Activated CD4-positive, alpha-beta T cell treated with anti-CD3 and anti-CD28 coated beads, Interleukin-2, amount 50 U/mL, for 48 hours (primary cell): Measurements from ENCODE around the gene FAAH.
"Not testable (repeated sequence)": the region's sequence is repeated elsewhere in the genome, so short reads cannot be mapped to it uniquely, and the experiment has no call there.

Experiments
- DNase-seq, 2 experiments: peaks; one replicate each; pipeline ENCODE4 v3.0.0-alpha.2; 2020

Gene FAAH

DNA sequence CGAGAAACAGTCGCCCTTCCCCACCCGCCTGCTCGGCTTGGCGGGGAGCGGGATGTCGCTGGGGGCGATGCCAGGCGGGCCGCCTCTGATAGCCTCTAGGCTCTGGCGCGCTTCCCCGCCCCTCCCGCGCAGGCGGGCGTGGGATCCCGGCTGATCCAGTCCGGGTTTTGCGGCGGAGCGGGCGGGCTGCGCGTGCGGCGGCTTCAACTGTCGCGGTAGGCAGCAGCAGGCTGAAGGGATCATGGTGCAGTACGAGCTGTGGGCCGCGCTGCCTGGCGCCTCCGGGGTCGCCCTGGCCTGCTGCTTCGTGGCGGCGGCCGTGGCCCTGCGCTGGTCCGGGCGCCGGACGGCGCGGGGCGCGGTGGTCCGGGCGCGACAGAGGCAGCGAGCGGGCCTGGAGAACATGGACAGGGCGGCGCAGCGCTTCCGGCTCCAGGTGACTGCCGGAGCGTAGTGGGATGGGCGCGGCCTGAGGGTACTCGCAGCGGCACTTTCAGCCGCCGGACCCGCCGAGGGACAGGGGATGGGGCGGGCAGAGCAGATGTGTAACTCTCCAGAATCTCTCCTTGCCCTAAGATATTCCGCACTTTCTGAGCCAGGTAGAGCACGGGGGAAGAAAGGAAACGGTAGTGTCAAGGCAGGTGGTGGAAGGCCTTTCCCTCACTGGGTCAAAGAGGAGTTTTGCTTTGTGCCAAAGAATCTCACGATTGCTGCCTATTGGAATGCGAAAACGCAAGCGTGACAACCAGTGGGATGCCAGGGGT, at the start of gene FAAH:
TSS of gene FAAH (plus strand) at position 210 of the 764 bp plus-strand sequence. CDS start at position 242, 32 bp downstream.
- DNase-seq = peak; percentile 47 to 53

- no peak for DNase-seq
Measured at GRCh38 chr1:46344481-46344880, 49.6 kb upstream of the FAAH start.

DNA sequence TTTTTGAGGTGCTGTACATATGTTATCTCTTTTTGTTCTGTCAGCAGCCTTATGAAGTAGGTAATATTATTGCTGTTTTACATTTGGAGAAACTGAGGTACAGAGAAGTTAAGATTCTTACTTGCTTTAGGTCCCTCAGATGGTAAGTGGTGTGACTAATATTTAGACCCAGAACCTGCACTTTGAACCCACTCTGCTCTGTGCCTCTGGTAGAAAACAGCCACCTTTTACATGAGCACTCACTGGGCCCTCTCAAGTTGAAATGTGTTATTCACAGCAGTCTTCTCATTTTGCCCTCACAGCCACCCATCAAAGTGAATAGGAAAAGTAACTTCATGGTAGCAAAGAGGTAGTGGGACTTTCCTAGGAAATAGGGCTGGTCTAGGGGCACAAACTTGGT, 48.8 kb upstream of the FAAH start:
- no peak for DNase-seq

- no peak for DNase-seq
Measured at GRCh38 chr1:46352363-46352762, 41.8 kb upstream of the FAAH start.

- DNase-seq = not testable (repeated sequence)
Measured at GRCh38 chr1:46355920-46356319, 38.2 kb upstream of the FAAH start.

- no peak for DNase-seq
Measured at GRCh38 chr1:46362158-46362557, 32.0 kb upstream of the FAAH start.

- no peak for DNase-seq
Measured at GRCh38 chr1:46363121-46363520, 31.0 kb upstream of the FAAH start.

DNA sequence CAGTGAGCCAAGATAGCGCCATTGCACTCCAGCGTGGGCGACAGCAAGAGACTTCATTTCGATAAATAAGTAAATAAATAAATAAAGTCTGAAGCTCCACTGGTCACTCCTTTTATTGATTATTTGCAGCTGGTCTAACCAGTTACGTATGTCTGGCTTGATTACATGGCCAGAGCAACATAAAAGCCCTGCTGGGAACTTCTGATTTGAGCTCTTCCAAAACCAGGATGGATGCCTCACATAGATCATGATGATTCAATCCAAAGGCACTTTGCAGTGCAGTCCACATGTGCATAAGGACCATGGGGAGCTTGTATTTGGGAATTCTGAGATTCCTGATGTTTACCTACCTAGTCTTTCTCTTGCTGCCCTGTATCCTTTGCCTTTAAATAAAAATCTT, 29.5 kb upstream of the FAAH start:
- no peak for DNase-seq

DNA sequence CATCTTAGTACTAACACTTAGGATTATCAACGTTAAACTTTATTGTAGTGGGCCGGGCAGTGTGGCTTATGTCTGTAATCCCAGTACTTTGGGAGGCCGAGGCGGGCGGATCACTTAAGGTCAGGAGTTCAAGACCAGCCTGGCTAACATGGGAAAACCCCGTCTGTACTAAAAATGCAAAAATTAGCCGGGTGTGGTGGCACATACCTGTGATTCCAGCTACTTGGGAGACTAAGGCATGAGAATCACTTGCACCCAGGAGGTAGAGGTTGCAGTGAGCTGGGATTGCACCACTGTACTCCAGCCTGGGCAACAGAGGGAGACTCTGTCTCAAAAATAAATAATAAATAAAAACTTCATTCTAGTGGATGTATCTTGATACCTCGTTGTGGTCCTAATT, 28.3 kb upstream of the FAAH start:
- not testable (repeated sequence) for DNase-seq

- DNase-seq = no peak
Measured at GRCh38 chr1:46367072-46367471, 27.0 kb upstream of the FAAH start.

GRCh38 chr1:46367701-46368100, 26.4 kb upstream of the FAAH start:
- not testable (repeated sequence) for DNase-seq

GRCh38 chr1:46368791-46369190, 25.3 kb upstream of the FAAH start:
- DNase-seq = no peak

- DNase-seq = no peak
Measured at GRCh38 chr1:46369542-46370213, 24.4 kb upstream of the FAAH start.

DNA sequence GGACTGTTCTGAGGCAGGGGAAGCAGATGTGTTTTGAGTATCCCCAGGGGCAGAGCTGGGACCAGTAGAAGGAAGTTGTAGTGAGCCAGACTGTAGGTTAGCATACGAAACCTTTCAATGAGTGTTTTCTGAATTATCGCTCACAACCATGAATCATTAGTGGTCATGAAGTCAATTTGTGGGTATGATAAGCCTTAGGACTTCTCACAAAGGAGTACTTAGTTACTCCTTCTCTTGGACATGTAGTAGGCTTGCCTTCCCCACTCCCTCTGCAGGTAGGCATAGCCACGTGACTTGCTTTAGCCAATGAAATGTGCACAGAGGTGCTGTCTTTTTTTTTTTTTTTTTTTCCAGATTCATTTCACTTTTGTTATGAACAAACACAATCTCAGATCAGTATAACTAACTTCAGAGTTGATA, 23.9 kb upstream of the FAAH start:
- no peak for DNase-seq

DNA sequence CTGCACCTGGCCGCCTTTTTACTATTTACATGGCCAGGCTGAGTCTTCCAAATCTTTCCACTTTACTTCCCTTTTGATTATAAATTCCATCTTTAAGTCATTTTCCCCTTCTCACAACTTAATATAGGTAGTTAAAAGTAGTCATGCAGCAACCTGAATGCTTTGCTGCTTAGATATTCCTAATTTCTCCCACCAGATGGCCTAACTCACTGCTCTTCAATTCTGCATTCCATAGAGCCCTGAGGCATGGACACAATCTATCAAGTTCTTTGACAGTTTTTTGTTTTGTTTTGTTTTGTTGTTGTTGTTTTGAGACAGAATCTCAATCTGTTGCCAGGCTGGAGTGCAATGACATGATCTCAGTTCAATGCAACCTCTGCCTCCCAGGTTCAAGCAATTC, 21.7 kb upstream of the FAAH start:
- DNase-seq = no peak

DNA sequence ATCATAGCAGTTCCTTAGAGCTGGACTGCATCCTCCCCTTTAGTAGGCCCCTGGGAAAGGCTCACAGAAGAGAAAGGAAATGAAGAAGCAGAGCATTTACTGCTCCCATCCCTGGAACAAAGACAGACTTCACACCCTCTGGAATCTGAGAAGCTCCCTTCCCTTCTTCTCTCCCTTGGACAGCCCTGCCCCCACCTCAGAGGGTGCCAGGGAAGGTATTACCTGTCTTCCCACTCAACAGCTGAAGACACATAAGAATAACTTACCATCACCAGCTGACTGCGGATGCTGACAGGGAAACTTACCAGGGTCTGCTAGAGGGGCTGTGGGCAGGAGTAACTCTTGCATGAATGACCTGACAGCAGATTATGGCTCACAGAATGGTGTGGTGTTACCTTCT, 14.1 kb upstream of the FAAH start:
- DNase-seq = no peak

DNA sequence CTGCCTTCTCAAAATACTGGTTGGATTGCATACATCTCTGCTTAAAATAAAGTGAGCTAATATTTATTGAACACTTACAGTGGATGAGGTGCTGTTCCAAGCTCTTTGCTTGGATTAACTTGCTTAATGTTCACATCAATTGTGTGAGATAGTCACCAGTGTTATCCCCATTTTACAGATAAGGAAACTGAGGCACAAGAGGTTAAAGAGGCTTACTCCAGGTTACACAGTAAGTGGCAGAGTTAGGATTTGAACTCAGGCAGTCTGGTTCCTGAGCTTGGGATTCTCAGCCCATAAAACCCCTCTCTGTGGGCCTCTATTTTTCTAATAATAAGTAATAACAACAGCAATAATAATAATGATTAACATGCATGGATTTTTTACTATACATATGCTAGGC, 13.6 kb upstream of the FAAH start:
- DNase-seq = no peak

DNA sequence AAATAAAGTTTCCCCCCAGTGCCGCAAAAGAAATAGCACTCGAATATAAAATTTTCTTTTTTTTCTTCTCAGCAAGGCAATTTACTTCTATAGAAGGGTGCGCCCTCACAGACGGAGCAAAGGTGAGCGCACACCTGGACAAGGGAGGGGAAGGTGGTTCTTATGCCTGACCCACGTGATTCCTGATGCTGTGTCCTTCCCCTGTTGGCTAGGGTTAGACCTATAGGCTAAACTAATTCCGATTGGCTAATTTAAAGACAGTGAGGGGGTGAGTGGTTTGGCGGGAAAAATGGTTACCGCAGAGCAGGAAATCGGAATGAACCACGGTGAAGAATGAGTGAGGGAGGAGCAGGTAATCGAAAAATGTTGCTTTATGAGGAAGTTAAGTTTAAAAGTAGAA, 607 bp upstream of the FAAH start:
- DNase-seq = no peak

DNA sequence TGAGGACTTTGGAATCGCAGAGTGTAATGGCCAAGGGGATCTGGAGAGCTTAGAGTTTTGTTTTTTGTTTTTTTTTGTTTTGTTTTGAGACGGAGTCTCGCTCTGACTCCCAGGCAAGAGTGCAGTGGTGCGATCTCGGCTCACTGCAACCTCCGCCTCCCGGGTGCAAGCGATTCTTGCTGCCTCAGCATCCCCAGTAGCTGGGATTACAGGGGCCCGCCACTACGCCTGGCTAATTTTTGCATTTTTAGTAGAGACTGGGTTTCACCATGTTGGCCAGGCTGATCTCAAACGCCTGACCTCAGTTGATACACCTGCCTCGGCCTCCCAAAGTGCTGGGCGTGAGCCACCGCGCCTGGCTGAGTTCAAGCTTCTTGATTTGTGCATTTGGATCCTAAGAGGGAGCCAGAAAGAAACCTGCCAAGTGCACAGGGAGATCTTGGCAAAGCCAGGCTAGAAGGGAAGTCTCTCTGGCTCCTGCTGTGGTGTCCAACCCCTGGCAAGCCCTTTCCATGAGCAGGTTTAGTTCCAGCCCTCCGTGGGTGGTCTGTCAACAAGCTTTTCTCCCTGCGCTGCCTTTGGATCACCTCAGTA, 852 bp downstream of the FAAH start:
- DNase-seq = no peak

DNA sequence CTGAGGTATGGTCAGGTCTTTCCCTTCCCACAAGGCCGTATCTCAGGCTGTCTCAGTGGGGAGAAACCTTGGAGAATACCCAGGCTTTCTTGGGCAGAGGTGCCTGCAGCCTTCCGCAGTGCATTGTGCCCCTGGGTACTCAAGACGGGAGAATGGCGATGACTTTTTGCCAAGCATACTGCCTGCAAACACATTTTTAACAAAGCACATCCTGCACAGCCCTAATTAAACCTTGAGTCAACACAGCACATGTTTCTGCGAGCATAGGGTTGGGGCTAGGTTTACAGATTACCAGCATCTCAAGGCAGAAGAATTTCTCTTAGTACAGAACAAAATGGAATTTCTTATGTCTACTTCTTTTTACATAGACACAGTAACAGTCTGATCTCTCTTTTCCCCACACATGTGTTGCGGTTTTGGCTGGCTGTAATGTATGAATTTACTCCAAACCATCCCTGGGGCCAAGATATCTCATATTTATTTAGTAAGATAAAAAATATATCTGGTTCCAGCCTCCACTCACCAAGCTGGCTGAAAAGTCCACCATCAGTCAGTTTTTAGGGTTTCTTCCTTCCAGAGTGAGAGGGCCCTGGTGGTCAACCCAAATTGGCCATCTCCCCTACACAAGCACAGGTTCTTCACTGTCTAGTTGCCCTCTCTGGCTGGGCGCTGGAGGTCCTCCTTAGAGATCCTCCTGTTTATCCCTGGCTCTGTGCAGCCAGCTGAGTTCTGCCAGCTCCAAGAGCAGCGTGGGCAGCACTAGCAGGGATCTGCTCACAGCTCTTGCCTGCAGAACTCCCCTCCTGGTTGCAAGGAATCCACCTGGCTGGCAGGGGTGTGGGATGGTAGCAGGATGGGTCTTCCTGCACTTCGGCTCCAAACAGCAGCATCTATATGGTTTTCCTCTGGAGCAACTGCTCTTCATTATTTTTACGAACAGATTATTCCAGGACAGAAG, 2.6 kb downstream of the FAAH start:
- no peak for DNase-seq

- no peak for DNase-seq
Measured at GRCh38 chr1:46399307-46399706, 5.2 kb downstream of the FAAH start.

- no peak for DNase-seq
Measured at GRCh38 chr1:46400421-46400820, 6.3 kb downstream of the FAAH start.
